ENCODE data around the gene UBTF. TPM values are rescaled to one million over a fixed set of nuclear protein-coding genes. Genes with fewer than 3 reads are reported as not detected.

Gene UBTF
- total and polyA plus RNA-seq, 9 of the 15 experiments (the other 6 are each of a cell fraction or from before 2014, with no cell fraction given): 1.2 to 113 (median 83.6) TPM

GRCh38 chr17:44198721-44199552 lies 20.5 kb downstream of the UBTF start (continued):
- TF ChIP-seq BCLAF1 (IDR thresholded peaks at IDR 0.05; ENCODE audit: borderline replicate concordance in 1 of 2, control insufficient read depth in 1 of 2, low read depth in 2 of 2, low read length in 1 of 2): no peak
- TF ChIP-seq RNF219 (CRISPR knock-in tag; IDR thresholded peaks at IDR 0.05): no peak
- no peak for TF ChIP-seq DDX20 (tag; IDR thresholded peaks at IDR 0.05; ENCODE audit: low read depth)
- no peak for TF ChIP-seq CBX1 (IDR thresholded peaks at IDR 0.05; ENCODE audit: low read depth)
- peak; percentile 27 for TF ChIP-seq FIP1L1 (IDR thresholded peaks at IDR 0.05; ENCODE audit: low read depth, low read length, poor library complexity, severe bottlenecking)
- no peak for TF ChIP-seq ZNF57 (CRISPR knock-in tag; IDR thresholded peaks at IDR 0.05)
- no peak for TF ChIP-seq ZNF717 (CRISPR knock-in tag; IDR thresholded peaks at IDR 0.05)
- TF ChIP-seq ZBTB12 (CRISPR knock-in tag; IDR thresholded peaks at IDR 0.05): no peak
- TF ChIP-seq ERF (CRISPR knock-in tag; IDR thresholded peaks at IDR 0.05): 0 out of 2 replicates have a peak, but pooled peaks have one; percentile 7
- TF ChIP-seq HNRNPH1 (optimal IDR thresholded peaks at IDR 0.05; ENCODE audit: low read depth, low read length): no peak
- 0 out of 2 replicates have a peak, but pooled peaks have one; percentile 26 for TF ChIP-seq ZBTB43 (CRISPR knock-in tag; IDR thresholded peaks at IDR 0.05)
- TF ChIP-seq LARP7 (IDR thresholded peaks at IDR 0.05): no peak
- TF ChIP-seq PURB (CRISPR knock-in tag; IDR thresholded peaks at IDR 0.05; ENCODE audit: low read depth): no peak
- no peak for TF ChIP-seq E4F1 (CRISPR knock-in tag; IDR thresholded peaks at IDR 0.05; ENCODE audit: borderline replicate concordance)
- no peak for TF ChIP-seq CBX3 (IDR thresholded peaks at IDR 0.05; ENCODE audit: borderline replicate concordance in 1 of 2, low read length in 2 of 2)
- TF ChIP-seq TEAD1 (CRISPR knock-in tag; IDR thresholded peaks at IDR 0.05): no peak

Measured in K562 (cell line).